Measurements from ENCODE around the gene NPPA.

The NPPA gene

GRCh38 chr1:11802616-11802972, 45.0 kb downstream of the NPPA start:
- no peak for DNase-seq (ENCODE audit: extremely low read depth, insufficient read length)
- H3K4me3 ChIP-seq (replicated peaks; ENCODE audit: low read depth, low read length), result no peak overlapping the region
- TF ChIP-seq CTCF (IDR thresholded peaks at IDR 0.05; ENCODE audit: insufficient read depth, low read length, poor library complexity, severe bottlenecking), result no peak
- no peaks in the 10 kb centered on the region for H3K27me3 ChIP-seq (replicated peaks; ENCODE audit: control insufficient read depth, insufficient read depth, low read length)
- H3K36me3 ChIP-seq (ENCODE audit: control insufficient read depth, insufficient read depth, low read length), result peaks cover 13% of the 10 kb centered on the region

- no peak for DNase-seq (ENCODE audit: extremely low read depth, insufficient read length)
- no peak for TF ChIP-seq CTCF (IDR thresholded peaks at IDR 0.05; ENCODE audit: insufficient read depth, low read length, poor library complexity, severe bottlenecking)
- H3K4me3 ChIP-seq (replicated peaks; ENCODE audit: low read depth, low read length), result no peak overlapping the region
Observed at GRCh38 chr1:11800756-11801433, 46.7 kb downstream of the NPPA start.

GRCh38 chr1:11800391-11800755, 47.2 kb downstream of the NPPA start:
- Histone ChIP-seq H3K27me3 (replicated peaks; ENCODE audit: control insufficient read depth, insufficient read depth, low read length) (no peaks in the 10 kb centered on the region), H3K4me3 (replicated peaks; ENCODE audit: low read depth, low read length) (no peak overlapping the region), H3K36me3 (ENCODE audit: control insufficient read depth, insufficient read depth, low read length) (peaks cover 19% of the 10 kb centered on the region)
- TF ChIP-seq CTCF (IDR thresholded peaks at IDR 0.05; ENCODE audit: insufficient read depth, low read length, poor library complexity, severe bottlenecking), result no peak
- DNase-seq (ENCODE audit: extremely low read depth, insufficient read length), result no peak

More at GRCh38 chr1:11800756-11801433, 46.7 kb downstream of the NPPA start:
- Histone ChIP-seq H3K36me3 (ENCODE audit: control insufficient read depth, insufficient read depth, low read length) (peaks cover 18% of the 10 kb centered on the region), H3K27me3 (replicated peaks; ENCODE audit: control insufficient read depth, insufficient read depth, low read length) (no peaks in the 10 kb centered on the region)

- no peak for DNase-seq (ENCODE audit: extremely low read depth, insufficient read length)
Observed at GRCh38 chr1:11799896-11800295, 47.7 kb downstream of the NPPA start.

GRCh38 chr1:11799099-11799498, 48.5 kb downstream of the NPPA start:
- H3K27me3 ChIP-seq (replicated peaks; ENCODE audit: control insufficient read depth, insufficient read depth, low read length), result no peaks in the 10 kb centered on the region
- H3K4me3 ChIP-seq (replicated peaks; ENCODE audit: low read depth, low read length), result no peak overlapping the region
- H3K36me3 ChIP-seq (ENCODE audit: control insufficient read depth, insufficient read depth, low read length), result peaks cover 25% of the 10 kb centered on the region
- TF ChIP-seq CTCF (IDR thresholded peaks at IDR 0.05; ENCODE audit: insufficient read depth, low read length, poor library complexity, severe bottlenecking), result no peak
- no peak for DNase-seq (ENCODE audit: extremely low read depth, insufficient read length)

More at GRCh38 chr1:11799896-11800295, 47.7 kb downstream of the NPPA start:
- Histone ChIP-seq H3K36me3 (ENCODE audit: control insufficient read depth, insufficient read depth, low read length) (peaks cover 19% of the 10 kb centered on the region), H3K27me3 (replicated peaks; ENCODE audit: control insufficient read depth, insufficient read depth, low read length) (no peaks in the 10 kb centered on the region), H3K4me3 (replicated peaks; ENCODE audit: low read depth, low read length) (no peak overlapping the region)
- TF ChIP-seq CTCF (IDR thresholded peaks at IDR 0.05; ENCODE audit: insufficient read depth, low read length, poor library complexity, severe bottlenecking), result no peak

Measured in GM06990 (cell line).